ENCODE measurements around the gene ELOF1. TPM values are rescaled to one million over a fixed set of nuclear protein-coding genes. Genes with fewer than 3 reads are reported as not detected.
"Not testable (repeated sequence)": the region's sequence is repeated elsewhere in the genome, so short reads cannot be mapped to it uniquely, and the experiment has no call there.

Gene ELOF1
- total RNA-seq (10 to 100 TPM; 27.2 to 47.9 (median 38.9) TPM), polyA plus RNA-seq (10 to 100 TPM; 49.8 to 67.3 (median 59.4) TPM)

GRCh38 chr19:11558881-11559828 is at the start of gene ELOF1:
Gene ELOF1 (minus strand): TSS chr19:11559230. CDS start chr19:11554347, 4,883 bp downstream.
- 2% methylated on average over 57 of the region's 57 CpGs for WGBS, 2 donors
- peak within 1 kb of the TSS; percentile 82 to 86 (median 84) for H3K27ac ChIP-seq
- peak; percentile 91 to 98 (median 96) for TF ChIP-seq POLR2AphosphoS5 (IDR thresholded peaks at IDR 0.05)
- peak in 2 of 4 donors; percentile 14 to 24 for TF ChIP-seq EP300 (IDR thresholded peaks at IDR 0.05)
- TF ChIP-seq POLR2A (IDR thresholded peaks at IDR 0.05), result peak; percentile 86 to 88
- TF ChIP-seq CTCF (IDR thresholded peaks at IDR 0.05), result peak in 2 of 4 experiments; percentile 18 to 35
- no peaks in the 10 kb centered on the region for H3K27me3 ChIP-seq
- H3K4me1 ChIP-seq, result peaks cover 0 to 41% (median 32%) of the 10 kb centered on the region in 4 donors
- H3K9me3 ChIP-seq, result no peaks in the 10 kb centered on the region
- intact Hi-C loops (cut with DNase I), result loop anchor here (2.0 kb wide), 1 partner anchor 54 kb away; the partner anchor contains the start of gene ZNF653
- peaks cover 0 to 16% (median 5%) of the 10 kb centered on the region in 4 donors for H3K36me3 ChIP-seq
- DNase-seq, result peak; percentile 99
- H3K4me3 ChIP-seq, result peak within 1 kb of the TSS; percentile 64 to 89 (median 74)

DNA sequence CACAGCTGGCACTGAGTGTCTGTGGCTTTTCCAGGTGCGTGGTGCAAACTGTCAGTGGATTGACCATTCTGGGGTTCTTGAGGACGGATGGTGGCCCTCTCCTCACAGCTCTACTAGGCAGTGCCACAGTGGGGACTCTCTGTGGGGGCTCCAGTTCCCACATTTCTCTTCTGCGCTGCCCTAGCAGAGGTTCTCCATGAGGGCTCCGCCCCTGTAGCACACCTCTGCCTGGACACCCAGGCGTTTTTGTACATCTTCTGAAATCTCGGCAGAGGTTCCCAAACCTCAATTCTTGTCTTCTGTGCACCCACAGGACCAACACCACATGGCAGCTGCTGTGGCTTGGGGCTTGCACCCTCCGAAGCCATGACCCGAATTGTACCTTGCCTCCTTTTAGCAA is 47.5 kb upstream of the ELOF1 start:
- no peaks in the 10 kb centered on the region for H3K27me3 ChIP-seq
- no peak overlapping the region for H3K27ac ChIP-seq
- H3K36me3 ChIP-seq, result peaks cover 0 to 4% (median 0%) of the 10 kb centered on the region in 4 donors
- no peak overlapping the region for H3K4me3 ChIP-seq
- TF ChIP-seq POLR2A (IDR thresholded peaks at IDR 0.05) (no peak), POLR2AphosphoS5 (IDR thresholded peaks at IDR 0.05) (no peak), EP300 (IDR thresholded peaks at IDR 0.05) (no peak), CTCF (IDR thresholded peaks at IDR 0.05) (no peak)
- WGBS, 2 donors, result 97 to 98% methylated on average over 8 of the region's 8 CpGs
- H3K9me3 ChIP-seq, result no peaks in the 10 kb centered on the region
- peak; percentile 46 for DNase-seq
- H3K4me1 ChIP-seq, result no peaks in the 10 kb centered on the region
- intact Hi-C loops (cut with DNase I), result no loop called here

GRCh38 chr19:11599704-11600103 is 40.7 kb upstream of the ELOF1 start:
- H3K27me3 ChIP-seq, H3K27ac ChIP-seq, DNase-seq, H3K4me3 ChIP-seq, H3K9me3 ChIP-seq, H3K36me3 ChIP-seq: not testable (repeated sequence)
- H3K4me1 ChIP-seq, result peaks cover 0 to 26% (median 20%) of the 10 kb centered on the region in 4 donors
- WGBS, 2 donors, result 84 to 94% methylated on average over 8 of the region's 8 CpGs
- intact Hi-C loops (cut with DNase I), result loop anchor here (10.0 kb wide), 1 partner anchor 225 kb away; the partner anchor contains the start of gene SWSAP1

- Histone ChIP-seq H3K27ac (no peak overlapping the region), H3K9me3 (no peaks in the 10 kb centered on the region), H3K36me3 (no peaks in the 10 kb centered on the region), H3K27me3 (no peaks in the 10 kb centered on the region), H3K4me1 (peaks cover 0 to 26% (median 20%) of the 10 kb centered on the region in 4 donors), H3K4me3 (no peak overlapping the region)
- TF ChIP-seq POLR2AphosphoS5 (IDR thresholded peaks at IDR 0.05) (no peak), CTCF (IDR thresholded peaks at IDR 0.05) (no peak), EP300 (IDR thresholded peaks at IDR 0.05) (no peak), POLR2A (IDR thresholded peaks at IDR 0.05) (no peak)
- 99 to 100% methylated on average over 2 of the region's 2 CpGs for WGBS, 2 donors
- intact Hi-C loops (cut with DNase I), result loop anchor here (10.0 kb wide), 1 partner anchor 224 kb away; the partner anchor contains the start of gene SWSAP1
- peak; percentile 51 for DNase-seq
Observed at GRCh38 chr19:11598746-11599145, 39.7 kb upstream of the ELOF1 start.

DNA sequence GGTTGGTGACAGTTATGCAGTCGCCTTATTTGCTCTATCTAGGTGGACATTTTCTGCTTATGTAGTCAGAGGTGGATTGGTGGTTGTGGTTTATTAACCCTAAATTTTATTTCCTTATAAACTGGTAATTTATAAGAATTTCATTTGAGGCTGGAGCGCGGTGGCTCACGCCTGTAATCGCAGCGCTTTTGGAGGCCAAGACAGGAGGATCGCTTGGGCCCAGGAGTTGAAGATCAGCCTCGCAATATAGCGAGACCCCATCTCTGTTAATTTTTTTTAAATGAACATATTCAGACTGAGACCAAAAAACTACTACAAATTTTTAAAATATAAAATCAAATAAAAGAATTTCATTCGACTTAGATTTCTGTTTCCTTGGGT is 39.1 kb upstream of the ELOF1 start:
- DNase-seq, result peak; percentile 62
- Histone ChIP-seq H3K4me3 (peak overlapping the region; percentile 82 to 99 (median 95)), H3K9me3 (no peaks in the 10 kb centered on the region), H3K36me3 (no peaks in the 10 kb centered on the region), H3K27ac (peak overlapping the region; percentile 90 to 97 (median 94)), H3K27me3 (no peaks in the 10 kb centered on the region), H3K4me1 (peaks cover 0 to 26% (median 20%) of the 10 kb centered on the region in 4 donors)
- intact Hi-C loops (cut with DNase I), result loop anchor here (10.0 kb wide), 1 partner anchor 223 kb away; the partner anchor contains the start of gene SWSAP1
- no peak for TF ChIP-seq POLR2AphosphoS5 (IDR thresholded peaks at IDR 0.05)
- TF ChIP-seq CTCF (IDR thresholded peaks at IDR 0.05), result no peak
- TF ChIP-seq POLR2A (IDR thresholded peaks at IDR 0.05), result no peak
- WGBS, 2 donors, result 58 to 70% methylated on average over 10 of the region's 10 CpGs
